Thyroid gland (tissue), 4 donors: Measurements from ENCODE around the gene VWA3A.

Experiments used
- POLR2A ChIP-seq, 2 donors: fragments of 450-650 bp; IDR thresholded peaks; one replicate each; pipeline ENCODE4 v1.6.1; 2017; ENCODE audit warnings: antibody characterized with exemption in 2 of 2, mild to moderate bottlenecking in 2 of 2, moderate library complexity in 1 of 2
- TF ChIP-seq, protein P1 (sequence below), 6 experiments: fragments of 200-600 bp in 3 of 6; fragments of 450-650 bp in 3 of 6; sonication (generic) in 3 of 6; IDR thresholded peaks; one replicate each; pipeline ENCODE4 v1.5.1; 2016 to 2019; ENCODE audit warnings: antibody characterized with exemption in 6 of 6, mild to moderate bottlenecking in 2 of 6, inconsistent platforms in 1 of 6, moderate library complexity in 1 of 6

GRCh38 chr16:22086440-22086839, 5.9 kb upstream of the VWA3A start:
- TF ChIP-seq, protein P1, sequence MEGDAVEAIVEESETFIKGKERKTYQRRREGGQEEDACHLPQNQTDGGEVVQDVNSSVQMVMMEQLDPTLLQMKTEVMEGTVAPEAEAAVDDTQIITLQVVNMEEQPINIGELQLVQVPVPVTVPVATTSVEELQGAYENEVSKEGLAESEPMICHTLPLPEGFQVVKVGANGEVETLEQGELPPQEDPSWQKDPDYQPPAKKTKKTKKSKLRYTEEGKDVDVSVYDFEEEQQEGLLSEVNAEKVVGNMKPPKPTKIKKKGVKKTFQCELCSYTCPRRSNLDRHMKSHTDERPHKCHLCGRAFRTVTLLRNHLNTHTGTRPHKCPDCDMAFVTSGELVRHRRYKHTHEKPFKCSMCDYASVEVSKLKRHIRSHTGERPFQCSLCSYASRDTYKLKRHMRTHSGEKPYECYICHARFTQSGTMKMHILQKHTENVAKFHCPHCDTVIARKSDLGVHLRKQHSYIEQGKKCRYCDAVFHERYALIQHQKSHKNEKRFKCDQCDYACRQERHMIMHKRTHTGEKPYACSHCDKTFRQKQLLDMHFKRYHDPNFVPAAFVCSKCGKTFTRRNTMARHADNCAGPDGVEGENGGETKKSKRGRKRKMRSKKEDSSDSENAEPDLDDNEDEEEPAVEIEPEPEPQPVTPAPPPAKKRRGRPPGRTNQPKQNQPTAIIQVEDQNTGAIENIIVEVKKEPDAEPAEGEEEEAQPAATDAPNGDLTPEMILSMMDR (IDR thresholded peaks at IDR 0.05), result no peak
- TF ChIP-seq POLR2A (IDR thresholded peaks at IDR 0.05), result no peak
